Adipose tissue (tissue), 3 donors: ENCODE results near the gene RPL13. TPM values are rescaled to one million over a fixed set of nuclear protein-coding genes. Genes with fewer than 3 reads are reported as not detected.
A peak's percentile ranks its signal among the peaks of the same experiment; 100 is the strongest.

Source experiments
- H3K27ac ChIP-seq: one replicate; pipeline ENCODE4 v1.5.1; 2013; ENCODE audit warnings: low read depth, low read length
- WGBS, 3 donors: extraction: QIAGEN DNeasy Blood & Tissue Kit; methylation state at CpG; one replicate each; pipeline ENCODE4 v1.1.7; 2013; 5-methylcytosine and 5-hydroxymethylcytosine counted together
- polyA plus RNA-seq, 3 donors: library from polyadenylated mRNA; stranded (reverse); fragments of 200-250 nt; gene quantifications; one replicate each; pipeline ENCODE4 v1.2.3, GENCODE V29; 2013
- donor health status: healthy with polysubstance abuse.
- donor health status: Bipolar disorder and iron deficiency.
- donor health status: healthy.

RPL13 gene
- polyA plus RNA-seq: 1,000 to 10,000 TPM; 5,860 to 8,120 (median 6,597) TPM

GRCh38 chr16:89560378-89561141 lies at the start of gene RPL13:
RPL13 (plus strand) TSS chr16:89560682; CDS start chr16:89560960, 278 bp downstream.
- WGBS, 3 donors: 0 to 1% (median 1%) methylated on average over 76 to 87 of the region's 87 CpGs

DNA sequence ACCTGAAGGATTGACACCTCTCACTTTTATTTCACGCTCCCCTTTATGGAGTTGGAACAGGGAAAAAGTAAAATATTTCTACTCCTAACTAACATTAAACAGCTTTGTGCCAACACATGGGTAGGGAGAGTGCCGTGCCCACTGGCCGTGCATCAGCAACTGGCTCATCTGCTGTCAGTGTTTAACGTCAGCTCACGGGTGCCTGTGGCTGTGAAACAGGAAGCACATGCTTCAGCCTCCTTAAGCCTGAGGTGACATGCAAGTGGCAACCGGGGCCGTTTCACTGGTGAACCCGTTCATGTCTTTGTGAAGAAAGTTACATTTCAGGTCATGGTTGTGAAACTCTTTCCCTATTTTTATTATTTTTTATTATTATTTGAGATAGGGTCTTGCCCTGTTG lies 49.1 kb upstream of the RPL13 start:
- WGBS, 3 donors: 62 to 82% (median 65%) methylated on average over 8 of the region's 8 CpGs
- no peak overlapping the region for H3K27ac ChIP-seq

More at GRCh38 chr16:89560378-89561141, at the start of gene RPL13:
- H3K27ac ChIP-seq: peak within 1 kb of the TSS; percentile 87

DNA sequence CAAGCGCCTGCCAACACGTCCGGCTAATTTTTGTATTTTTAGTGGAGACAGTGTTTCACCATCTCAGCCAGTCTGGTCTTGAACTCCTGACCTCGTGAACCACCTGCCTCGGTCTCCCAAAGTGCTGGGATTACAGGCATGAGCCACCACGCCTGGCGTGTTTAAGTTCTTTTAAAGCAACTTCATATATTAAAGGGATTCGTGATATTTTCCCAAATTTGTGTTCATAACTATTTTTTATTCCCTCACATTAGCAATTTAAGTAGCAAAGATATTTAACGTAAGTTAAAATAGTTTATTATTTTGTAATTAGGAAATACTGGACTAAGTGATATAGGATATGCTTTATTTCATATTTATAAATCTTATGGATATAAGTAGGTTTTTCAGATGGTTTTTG lies 48.0 kb upstream of the RPL13 start:
- WGBS, 3 donors: 93 to 94% (median 94%) methylated on average over 9 of the region's 9 CpGs
- no peak overlapping the region for H3K27ac ChIP-seq

DNA sequence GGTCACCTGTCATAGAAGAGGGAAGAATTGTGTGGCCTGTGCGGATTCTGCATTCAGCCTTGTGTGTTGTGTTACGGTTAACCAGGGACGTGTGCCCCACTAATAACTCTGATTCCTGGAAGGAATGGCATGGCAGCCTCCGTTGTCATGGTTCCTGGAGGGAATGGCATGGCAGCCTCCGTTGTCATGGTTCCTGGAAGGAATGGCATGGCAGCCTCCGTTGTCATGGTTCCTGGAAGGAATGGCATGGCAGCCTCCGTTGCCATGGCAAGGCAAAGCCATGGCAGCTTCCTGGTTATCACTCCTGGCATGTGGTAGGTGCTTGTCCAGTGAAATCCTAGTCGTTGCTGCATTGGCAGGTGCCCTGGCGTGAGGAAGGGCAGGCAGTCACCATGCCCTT lies 43.4 kb upstream of the RPL13 start:
- no peak overlapping the region for H3K27ac ChIP-seq
- 69 to 86% (median 80%) methylated on average over 9 of the region's 9 CpGs for WGBS, 3 donors

GRCh38 chr16:89519881-89520280 lies 40.6 kb upstream of the RPL13 start:
- WGBS, 3 donors: 77 to 86% (median 77%) methylated on average over 15 of the region's 15 CpGs
- H3K27ac ChIP-seq: no peak overlapping the region

DNA sequence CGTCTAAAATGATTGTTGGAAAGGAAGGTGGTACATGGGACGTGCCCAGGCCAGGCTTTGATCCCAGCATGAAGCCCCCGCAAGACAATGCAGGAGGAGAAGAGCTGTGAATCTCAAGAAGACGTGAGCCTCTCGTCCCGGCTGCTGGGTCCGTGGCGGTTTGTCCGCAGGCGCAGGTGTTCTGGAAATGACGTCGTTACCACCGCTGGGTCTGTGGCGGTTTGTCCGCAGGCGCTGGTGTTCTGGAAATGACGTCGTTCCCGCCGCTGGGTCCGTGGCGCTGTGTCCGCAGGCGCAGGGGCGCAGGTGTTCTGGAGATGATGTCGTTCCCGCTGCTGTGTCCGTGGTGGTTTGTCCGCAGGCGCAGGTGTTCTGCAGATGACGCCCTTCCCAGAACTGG lies 38.2 kb upstream of the RPL13 start:
- WGBS, 3 donors: 85 to 95% (median 95%) methylated on average over 31 of the region's 31 CpGs
- H3K27ac ChIP-seq: no peak overlapping the region

DNA sequence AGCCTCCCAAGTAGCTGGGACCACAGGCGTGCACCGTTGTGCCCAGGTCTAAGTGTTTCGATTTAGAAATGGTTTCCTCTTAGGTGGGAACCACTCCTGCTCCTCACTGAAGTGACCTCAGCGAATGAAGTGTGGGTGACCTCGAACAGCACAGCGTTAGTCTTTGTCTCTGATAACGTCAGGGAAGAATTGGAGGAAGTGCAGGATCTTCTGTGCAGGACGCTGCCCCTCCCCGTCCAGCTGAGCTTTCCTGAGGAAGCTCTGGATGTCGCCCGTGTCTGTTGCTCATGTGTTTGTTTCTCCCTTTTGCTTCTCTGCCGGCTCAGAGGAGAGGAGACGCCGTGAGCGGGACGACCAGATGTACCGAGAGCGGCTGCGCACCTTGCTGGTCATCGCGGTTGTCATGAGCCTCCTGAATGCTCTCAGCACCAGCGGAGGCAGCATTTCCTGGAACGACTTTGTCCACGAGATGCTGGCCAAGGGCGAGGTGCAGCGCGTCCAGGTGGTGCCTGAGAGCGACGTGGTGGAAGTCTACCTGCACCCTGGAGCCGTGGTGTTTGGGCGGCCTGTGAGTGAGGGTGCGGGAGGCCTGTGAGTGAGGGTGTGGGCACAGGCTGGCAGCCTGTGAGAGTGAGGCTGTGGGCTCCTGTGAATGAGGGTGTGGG lies 36.7 kb upstream of the RPL13 start:
- WGBS, 3 donors: 72 to 84% (median 81%) methylated on average over 29 to 32 of the region's 32 CpGs
- H3K27ac ChIP-seq: no peak overlapping the region

DNA sequence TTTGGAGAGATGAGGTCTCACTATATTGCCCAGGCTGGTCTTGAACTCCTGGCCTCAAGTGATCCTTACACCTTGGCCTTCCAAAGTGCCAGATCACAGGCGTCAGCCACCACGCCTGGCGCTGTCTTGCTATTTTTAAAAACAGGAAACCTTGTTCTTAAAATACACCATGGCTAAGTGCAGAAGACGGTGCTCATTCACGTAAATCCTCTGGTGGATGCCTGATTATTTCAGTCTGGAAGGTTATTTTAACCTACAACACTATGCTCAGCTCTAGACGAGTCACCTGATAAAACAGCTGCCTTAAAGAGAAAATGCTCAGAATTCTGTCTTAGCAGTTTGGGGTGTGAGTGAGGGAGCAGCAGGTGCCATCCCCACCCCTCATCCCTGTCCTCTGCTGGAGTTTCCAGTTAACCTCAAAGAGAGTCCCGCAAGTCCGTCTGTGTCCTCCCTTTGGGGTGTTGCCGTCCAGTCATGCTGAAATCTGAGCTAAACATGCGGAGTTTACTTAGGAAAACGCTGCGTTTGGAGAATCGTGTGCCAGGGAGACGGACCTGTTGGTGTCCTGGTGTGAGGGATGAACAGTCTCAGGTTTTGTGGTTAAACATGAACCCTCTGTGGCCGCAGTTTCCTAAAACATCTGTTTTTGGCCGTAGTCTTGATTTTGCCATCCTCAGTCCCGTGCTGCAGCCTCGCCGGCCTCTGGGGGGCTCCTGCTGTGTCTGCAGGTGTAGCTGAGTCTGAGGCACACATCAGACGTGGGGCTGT lies 35.2 kb upstream of the RPL13 start:
- 68 to 84% (median 69%) methylated on average over 20 of the region's 20 CpGs for WGBS, 3 donors
- H3K27ac ChIP-seq: no peak overlapping the region

- WGBS, 3 donors: 83 to 93% (median 89%) methylated on average over 16 of the region's 16 CpGs
- H3K27ac ChIP-seq: no peak overlapping the region
Measured at GRCh38 chr16:89529097-89529496, 31.4 kb upstream of the RPL13 start.

GRCh38 chr16:89530401-89531381 lies 29.8 kb upstream of the RPL13 start:
- 91 to 93% (median 92%) methylated on average over 37 of the region's 37 CpGs for WGBS, 3 donors
- no peak overlapping the region for H3K27ac ChIP-seq

GRCh38 chr16:89531821-89532526 lies 28.5 kb upstream of the RPL13 start:
- H3K27ac ChIP-seq: no peak overlapping the region
- 74 to 87% (median 80%) methylated on average over 31 of the region's 31 CpGs for WGBS, 3 donors

GRCh38 chr16:89534252-89534756 lies 26.2 kb upstream of the RPL13 start:
- H3K27ac ChIP-seq: no peak overlapping the region
- WGBS, 3 donors: 29 to 59% (median 37%) methylated on average over 11 of the region's 11 CpGs

- 96 to 98% (median 97%) methylated on average over 8 to 19 of the region's 24 CpGs for WGBS, 3 donors
- no peak overlapping the region for H3K27ac ChIP-seq
Measured at GRCh38 chr16:89536371-89536770, 24.1 kb upstream of the RPL13 start.

- WGBS, 3 donors: 86 to 91% (median 90%) methylated on average over 36 of the region's 36 CpGs
Measured at GRCh38 chr16:89536886-89537548, 23.5 kb upstream of the RPL13 start.

DNA sequence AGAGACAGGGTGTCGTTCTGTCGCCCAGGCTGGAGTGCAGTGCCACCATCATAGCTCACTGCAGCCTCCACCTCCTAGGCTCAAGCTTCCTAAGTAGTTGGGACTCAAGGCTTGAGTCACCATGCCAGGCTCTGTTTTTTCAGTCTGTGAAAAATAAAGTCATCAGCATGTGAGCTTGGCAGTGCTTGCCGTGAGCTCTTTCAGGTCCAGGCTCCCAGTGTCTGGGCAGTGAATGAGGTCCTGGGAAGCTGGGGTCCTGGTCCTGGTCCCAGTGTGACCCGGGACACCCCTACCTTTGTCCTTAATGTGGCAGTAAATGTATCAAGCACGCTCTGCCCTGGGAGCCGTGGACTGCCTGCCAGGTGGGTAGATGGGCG lies 22.9 kb upstream of the RPL13 start:
- no peak overlapping the region for H3K27ac ChIP-seq
- WGBS, 3 donors: 94 to 96% (median 96%) methylated on average over 7 of the region's 7 CpGs

More at GRCh38 chr16:89536886-89537548, 23.5 kb upstream of the RPL13 start:
- H3K27ac ChIP-seq: no peak overlapping the region

DNA sequence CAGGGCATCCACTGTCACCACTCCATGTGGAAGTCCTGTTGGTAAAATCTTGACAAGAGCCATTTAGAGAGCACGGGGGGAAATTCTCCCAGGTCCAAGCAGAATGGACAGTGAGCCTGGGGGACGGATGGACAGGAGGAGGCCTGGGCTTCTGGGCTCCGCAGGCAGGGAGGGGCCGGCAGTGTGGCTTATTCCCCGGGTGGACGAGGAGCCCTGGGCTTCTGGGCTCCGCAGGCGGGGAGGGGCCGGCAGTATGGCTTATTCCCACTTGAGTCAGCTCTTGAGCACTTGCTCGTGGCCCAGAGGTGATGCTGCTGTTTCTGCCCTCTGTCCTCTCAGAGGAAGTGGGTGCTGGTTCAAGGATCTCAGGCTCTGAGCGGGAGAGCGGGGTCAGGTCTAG lies 22.2 kb upstream of the RPL13 start:
- 88 to 95% (median 93%) methylated on average over 12 of the region's 12 CpGs for WGBS, 3 donors
- no peak overlapping the region for H3K27ac ChIP-seq

DNA sequence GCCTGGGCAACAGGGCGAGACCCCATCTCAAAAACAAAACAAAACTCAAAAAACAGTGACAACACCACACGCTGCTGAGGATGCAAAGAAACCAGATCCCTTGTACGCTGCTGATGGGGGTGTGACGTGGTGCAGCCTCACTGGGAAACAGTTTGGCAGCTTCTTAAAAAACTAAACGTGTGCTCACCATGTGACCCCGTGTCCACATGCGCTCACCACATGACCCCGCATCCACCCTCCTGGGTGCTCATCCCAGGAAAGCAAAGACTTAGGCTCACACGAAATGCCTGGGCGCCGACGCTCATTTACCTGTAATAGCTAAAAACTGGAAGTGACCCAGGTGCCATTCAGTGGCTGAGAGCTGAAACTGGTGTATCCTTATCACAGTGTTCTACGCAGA lies 19.9 kb upstream of the RPL13 start:
- no peak overlapping the region for H3K27ac ChIP-seq
- 84 to 87% (median 86%) methylated on average over 13 of the region's 13 CpGs for WGBS, 3 donors
